ENCODE results near the gene THRAP3.

GRCh38 chr1:36248250-36248894 is 24.1 kb downstream of the THRAP3 start:
- TF ChIP-seq, protein P1, sequence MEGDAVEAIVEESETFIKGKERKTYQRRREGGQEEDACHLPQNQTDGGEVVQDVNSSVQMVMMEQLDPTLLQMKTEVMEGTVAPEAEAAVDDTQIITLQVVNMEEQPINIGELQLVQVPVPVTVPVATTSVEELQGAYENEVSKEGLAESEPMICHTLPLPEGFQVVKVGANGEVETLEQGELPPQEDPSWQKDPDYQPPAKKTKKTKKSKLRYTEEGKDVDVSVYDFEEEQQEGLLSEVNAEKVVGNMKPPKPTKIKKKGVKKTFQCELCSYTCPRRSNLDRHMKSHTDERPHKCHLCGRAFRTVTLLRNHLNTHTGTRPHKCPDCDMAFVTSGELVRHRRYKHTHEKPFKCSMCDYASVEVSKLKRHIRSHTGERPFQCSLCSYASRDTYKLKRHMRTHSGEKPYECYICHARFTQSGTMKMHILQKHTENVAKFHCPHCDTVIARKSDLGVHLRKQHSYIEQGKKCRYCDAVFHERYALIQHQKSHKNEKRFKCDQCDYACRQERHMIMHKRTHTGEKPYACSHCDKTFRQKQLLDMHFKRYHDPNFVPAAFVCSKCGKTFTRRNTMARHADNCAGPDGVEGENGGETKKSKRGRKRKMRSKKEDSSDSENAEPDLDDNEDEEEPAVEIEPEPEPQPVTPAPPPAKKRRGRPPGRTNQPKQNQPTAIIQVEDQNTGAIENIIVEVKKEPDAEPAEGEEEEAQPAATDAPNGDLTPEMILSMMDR (conservative IDR thresholded peaks at IDR 0.05), result no peak
- TF ChIP-seq EZH2 (IDR thresholded peaks at IDR 0.05; ENCODE audit: low read depth), result no peak
